ENCODE results near the gene NDUFA11.

GRCh38 chr19:5895890-5896289 is 7.7 kb downstream of the NDUFA11 start:
- TF ChIP-seq, protein P1, sequence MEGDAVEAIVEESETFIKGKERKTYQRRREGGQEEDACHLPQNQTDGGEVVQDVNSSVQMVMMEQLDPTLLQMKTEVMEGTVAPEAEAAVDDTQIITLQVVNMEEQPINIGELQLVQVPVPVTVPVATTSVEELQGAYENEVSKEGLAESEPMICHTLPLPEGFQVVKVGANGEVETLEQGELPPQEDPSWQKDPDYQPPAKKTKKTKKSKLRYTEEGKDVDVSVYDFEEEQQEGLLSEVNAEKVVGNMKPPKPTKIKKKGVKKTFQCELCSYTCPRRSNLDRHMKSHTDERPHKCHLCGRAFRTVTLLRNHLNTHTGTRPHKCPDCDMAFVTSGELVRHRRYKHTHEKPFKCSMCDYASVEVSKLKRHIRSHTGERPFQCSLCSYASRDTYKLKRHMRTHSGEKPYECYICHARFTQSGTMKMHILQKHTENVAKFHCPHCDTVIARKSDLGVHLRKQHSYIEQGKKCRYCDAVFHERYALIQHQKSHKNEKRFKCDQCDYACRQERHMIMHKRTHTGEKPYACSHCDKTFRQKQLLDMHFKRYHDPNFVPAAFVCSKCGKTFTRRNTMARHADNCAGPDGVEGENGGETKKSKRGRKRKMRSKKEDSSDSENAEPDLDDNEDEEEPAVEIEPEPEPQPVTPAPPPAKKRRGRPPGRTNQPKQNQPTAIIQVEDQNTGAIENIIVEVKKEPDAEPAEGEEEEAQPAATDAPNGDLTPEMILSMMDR (IDR thresholded peaks at IDR 0.05): no peak
- no peak for TF ChIP-seq POLR2A (IDR thresholded peaks at IDR 0.05)

Data from heart left ventricle (tissue), 13 donors.